HG02840 (cell line): ENCODE data around the gene TMCC3.
"Not testable (repeated sequence)": the region's sequence is repeated elsewhere in the genome, so short reads cannot be mapped to it uniquely, and the experiment has no call there.

ENCODE experiments used
- ATAC-seq: cut with Tn5 transposase; IDR thresholded peaks from one replicate; pipeline ENCODE4 v1.9.1; 2021; ENCODE audit warnings: mild to moderate bottlenecking, moderate library complexity, moderate number of reproducible peaks; ENCODE audit not compliant: unreplicated experiment, low FRiP score

The TMCC3 gene

DNA sequence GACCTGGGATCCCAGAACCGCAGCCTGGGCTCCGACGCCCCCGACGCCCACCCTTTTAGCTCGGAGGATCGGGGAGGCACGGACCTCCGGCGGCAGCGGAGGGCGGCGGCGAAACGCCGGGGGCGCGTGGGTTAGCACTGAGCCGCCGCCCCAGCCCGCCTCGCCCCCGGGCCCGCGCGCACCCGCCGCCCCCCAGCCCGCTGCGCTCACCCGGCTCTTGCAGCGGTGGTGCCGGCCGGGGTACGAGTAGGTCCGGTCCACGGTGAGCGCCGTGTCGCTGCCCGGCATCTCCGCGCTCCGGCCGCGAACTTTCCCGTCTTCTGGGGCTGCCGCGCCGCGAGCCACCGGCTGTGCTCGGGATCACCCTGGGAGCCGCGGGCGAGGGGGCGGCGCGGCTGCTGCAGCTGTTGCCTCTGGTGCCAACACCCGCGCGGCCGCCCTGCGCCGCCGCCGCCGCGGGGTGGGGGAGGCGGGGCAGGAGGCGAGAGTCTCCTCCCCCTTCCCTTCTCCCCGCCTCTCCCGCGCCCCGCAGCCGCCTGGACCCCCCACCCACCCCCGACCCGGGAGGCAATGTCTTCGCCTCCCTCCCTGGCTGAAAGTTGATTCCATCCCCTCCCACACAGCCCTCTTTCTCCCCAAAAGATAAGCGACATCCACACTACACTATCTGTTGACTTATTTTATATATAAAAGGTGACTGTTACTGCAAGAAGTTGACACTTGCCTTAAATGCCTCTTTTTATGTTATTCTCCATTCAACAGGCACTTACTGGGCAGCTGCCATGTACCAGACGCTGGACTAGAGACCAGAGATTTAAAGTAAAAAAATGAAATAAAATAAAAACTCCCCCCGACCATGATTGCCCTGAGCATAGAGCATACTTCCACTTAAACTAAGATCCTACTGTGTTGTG is at the start of gene TMCC3:
TMCC3 (minus strand) TSS at position 415 of the 914 bp plus-strand sequence; CDS start at position 288, 127 bp downstream.
- peak; percentile 54 for ATAC-seq

DNA sequence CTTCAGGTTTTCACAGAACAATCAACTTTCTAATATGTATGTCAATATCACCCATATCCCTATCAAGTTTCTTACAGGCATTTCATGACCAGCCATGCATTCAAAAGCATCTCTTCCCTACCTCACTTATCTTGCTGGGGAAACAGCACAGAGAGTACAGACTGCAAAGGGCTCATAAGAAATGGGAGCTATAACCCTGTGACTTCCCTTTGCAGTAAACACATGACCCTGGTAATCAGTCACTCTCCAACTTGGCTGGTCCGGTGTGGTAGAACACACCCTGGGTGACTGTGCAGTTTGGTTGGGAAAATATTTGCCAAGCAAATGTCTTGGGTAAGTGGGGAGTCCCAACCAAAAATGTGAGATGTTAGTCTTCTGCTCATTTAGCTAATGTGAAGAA is 49.4 kb upstream of the TMCC3 start:
- no peak for ATAC-seq

- no peak for ATAC-seq
Measured at GRCh38 chr12:94698578-94698977, 48.2 kb upstream of the TMCC3 start.

- no peak for ATAC-seq
Measured at GRCh38 chr12:94697631-94698030, 47.3 kb upstream of the TMCC3 start.

GRCh38 chr12:94694732-94695131 is 44.4 kb upstream of the TMCC3 start:
- no peak for ATAC-seq

- ATAC-seq, result not testable (repeated sequence)
Measured at GRCh38 chr12:94692826-94693225, 42.5 kb upstream of the TMCC3 start.

GRCh38 chr12:94690198-94690771 is 39.9 kb upstream of the TMCC3 start:
- ATAC-seq, result no peak

GRCh38 chr12:94689646-94690036 is 39.3 kb upstream of the TMCC3 start:
- ATAC-seq, result no peak

DNA sequence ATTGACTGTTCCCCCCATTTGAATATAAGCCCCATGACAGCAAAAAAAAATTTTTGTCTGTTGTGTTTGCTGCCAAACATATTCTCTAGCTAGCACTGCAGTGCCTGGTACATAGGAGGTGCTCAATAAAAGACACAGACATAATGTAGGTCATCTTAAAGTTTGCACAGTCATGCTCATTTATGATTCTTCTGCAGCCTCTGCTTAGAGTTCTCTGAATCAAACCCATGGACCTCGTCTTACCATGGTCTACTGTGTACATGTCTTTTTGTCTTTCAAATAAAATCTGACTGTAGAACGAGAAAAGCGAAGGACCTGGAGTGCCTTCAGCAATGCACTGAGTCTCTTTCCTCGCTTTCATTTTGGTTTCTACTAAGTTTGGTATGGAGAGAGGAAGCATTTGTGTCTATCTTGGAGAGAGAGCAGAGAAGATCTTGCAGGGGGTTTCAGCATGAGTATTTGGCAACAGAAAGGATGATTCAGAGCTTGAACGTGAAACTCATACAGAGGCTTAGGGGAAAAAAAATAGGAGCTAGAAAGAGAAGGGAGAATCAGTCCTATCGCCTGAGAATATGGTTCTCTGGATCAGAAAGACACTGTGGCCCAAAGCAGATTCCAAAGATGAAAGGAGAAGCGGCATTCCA is 38.8 kb upstream of the TMCC3 start:
- ATAC-seq, result no peak

GRCh38 chr12:94687891-94688290 is 37.5 kb upstream of the TMCC3 start:
- no peak for ATAC-seq

DNA sequence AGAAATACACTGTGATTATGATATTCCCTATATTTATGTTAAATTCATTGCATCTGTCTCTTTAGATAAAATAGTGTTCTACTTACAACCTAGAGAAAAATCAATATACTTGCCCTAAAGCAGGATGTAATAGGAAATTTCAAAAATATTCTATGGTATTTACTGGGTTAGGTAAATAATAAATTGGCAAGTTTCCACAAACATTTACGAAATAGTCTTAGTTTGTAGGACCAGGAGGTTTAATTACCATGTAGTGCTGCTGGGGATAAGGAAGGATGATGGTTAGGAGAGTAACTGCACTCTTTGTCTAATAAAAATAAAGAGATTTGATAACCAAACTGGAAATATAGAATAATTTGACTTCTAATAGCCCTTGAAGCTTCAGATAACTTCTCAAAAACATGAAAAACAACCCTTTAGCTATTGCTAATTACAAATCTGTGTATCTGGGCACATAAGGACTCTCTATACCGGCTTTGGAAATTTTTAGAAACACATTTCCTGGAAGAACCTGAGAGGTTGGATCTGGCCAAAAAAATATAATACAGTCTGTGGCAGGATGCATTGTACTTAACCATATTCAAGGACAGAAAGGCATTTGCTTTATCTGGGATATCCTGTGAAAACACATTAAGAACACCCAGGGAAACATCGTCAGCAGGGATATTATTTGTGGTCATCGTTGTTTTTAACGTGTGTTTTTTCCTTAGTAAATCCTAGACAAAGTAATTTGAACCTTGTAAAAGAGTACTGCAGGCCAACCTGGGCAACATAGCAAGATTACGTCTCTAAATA is 36.7 kb upstream of the TMCC3 start:
- ATAC-seq, result no peak

DNA sequence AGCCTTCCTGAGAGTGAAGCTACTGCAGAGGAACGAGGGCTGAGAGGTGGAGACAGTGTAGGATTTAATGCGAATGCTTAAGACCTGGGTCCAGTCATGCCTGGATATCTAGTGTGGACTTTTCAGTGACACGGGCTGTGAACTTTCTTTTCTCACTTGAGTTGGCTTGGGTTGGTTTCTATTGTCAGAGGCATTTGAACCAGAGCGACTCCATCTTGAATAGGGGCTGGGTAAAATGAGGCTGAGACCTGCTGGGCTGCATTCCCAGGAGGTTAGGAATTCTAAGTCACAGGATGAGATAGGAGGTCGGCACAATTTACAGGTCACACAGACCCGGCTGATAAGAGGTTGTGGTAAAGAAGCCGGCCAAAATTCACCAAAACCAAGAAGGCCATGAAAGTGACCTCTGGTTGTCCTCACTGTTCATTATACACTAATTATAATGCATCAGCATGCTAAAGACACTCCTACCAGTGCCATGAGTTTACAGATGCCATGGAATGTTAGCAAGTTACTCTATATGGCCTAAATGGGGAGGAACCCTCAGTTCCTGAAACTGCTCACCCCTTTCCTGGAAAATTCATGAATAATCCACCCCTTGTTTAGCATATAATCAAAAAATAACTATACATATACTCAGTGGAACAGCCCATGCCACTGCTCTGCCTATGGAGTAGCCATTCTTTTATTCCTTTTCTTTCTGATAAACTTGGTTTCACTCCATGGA is 34.2 kb upstream of the TMCC3 start:
- no peak for ATAC-seq

- no peak for ATAC-seq
Measured at GRCh38 chr12:94679554-94680195, 29.3 kb upstream of the TMCC3 start.

GRCh38 chr12:94678849-94679248 is 28.5 kb upstream of the TMCC3 start:
- no peak for ATAC-seq

DNA sequence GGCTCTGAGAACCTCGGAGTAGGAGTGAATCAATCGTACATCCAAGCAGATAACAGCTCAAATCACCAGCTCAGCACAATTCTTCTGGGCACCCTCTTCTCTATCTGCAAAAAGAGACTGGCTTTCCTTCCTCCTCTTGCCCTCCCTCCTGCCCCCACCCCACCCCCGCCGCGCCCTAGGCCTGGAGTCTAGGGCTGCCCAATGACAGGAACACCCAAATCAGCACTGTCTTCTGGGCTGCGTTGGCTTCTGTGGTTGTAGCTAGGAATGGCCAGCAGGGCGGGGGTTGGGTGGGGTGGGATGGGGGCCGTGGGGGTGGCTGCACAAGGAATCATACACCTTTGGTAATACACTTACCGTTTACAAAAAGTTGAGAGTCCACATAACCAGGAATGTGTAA is 28.0 kb upstream of the TMCC3 start:
- no peak for ATAC-seq

DNA sequence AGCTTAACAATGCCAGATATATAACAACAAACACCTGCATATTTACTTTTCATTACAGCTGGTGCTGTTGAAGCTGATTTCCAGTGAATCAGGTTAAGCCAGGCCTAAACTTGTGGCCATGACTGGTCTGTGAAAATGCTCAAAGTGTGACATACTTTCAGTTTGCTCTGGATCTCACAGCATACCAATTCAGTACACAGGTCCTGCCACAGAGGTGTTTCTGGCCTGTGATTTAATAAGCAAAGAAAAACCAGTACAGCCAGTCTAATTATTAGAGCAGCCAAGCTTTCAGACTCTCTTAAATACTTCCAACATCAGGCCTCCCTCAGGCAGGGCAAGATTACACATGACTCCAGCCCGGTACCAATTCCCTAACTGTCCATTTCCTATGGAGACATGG is 27.4 kb upstream of the TMCC3 start:
- no peak for ATAC-seq

DNA sequence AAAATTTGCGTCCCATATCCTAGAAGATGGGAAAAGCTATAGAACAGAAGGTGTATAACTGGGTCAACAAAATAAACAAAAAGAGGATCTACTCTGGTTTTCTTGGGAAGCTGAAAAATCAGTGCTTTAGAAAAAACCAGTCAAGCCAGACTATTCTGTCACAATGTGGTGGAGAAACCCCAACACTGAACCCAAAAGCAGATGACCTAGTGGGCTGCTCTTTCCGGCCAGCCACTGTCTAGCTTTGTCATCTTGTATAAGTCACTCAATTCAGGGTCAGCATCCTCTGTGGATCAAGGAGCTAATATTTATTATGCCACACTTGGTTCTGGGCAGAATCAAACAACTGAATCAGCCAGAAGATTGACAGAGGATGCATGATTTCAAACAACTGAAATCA is 26.6 kb upstream of the TMCC3 start:
- no peak for ATAC-seq

GRCh38 chr12:94676031-94676641 is 25.8 kb upstream of the TMCC3 start:
- ATAC-seq, result peak; percentile 54

- no peak for ATAC-seq
Measured at GRCh38 chr12:94674835-94675234, 24.5 kb upstream of the TMCC3 start.
